Stimulated activated CD8-positive, alpha-beta memory T cell treated with anti-CD3 and anti-CD28 coated beads, Interleukin-12 subunit alpha, Interleukin-12 subunit beta, amount 100 ng/mL, for 1 hour (primary cell): Measurements from ENCODE around the gene DKKL1.

Source experiments
- DNase-seq: peaks from one replicate; pipeline ENCODE4 v3.0.0-alpha.2; 2020; ENCODE audit warnings: low read depth

Gene DKKL1

GRCh38 chr19:49396738-49397505 lies 33.2 kb downstream of the DKKL1 start:
- DNase-seq: no peak

- no peak for DNase-seq
Measured at GRCh38 chr19:49398001-49398615, 34.4 kb downstream of the DKKL1 start.

GRCh38 chr19:49398931-49399330 lies 35.3 kb downstream of the DKKL1 start:
- no peak for DNase-seq

GRCh38 chr19:49400029-49400428 lies 36.4 kb downstream of the DKKL1 start:
- no peak for DNase-seq

GRCh38 chr19:49403404-49404187 lies 39.9 kb downstream of the DKKL1 start:
- DNase-seq: no peak

GRCh38 chr19:49407079-49407478 lies 43.4 kb downstream of the DKKL1 start:
- DNase-seq: no peak

- no peak for DNase-seq
Measured at GRCh38 chr19:49407482-49408015, 43.9 kb downstream of the DKKL1 start.

DNA sequence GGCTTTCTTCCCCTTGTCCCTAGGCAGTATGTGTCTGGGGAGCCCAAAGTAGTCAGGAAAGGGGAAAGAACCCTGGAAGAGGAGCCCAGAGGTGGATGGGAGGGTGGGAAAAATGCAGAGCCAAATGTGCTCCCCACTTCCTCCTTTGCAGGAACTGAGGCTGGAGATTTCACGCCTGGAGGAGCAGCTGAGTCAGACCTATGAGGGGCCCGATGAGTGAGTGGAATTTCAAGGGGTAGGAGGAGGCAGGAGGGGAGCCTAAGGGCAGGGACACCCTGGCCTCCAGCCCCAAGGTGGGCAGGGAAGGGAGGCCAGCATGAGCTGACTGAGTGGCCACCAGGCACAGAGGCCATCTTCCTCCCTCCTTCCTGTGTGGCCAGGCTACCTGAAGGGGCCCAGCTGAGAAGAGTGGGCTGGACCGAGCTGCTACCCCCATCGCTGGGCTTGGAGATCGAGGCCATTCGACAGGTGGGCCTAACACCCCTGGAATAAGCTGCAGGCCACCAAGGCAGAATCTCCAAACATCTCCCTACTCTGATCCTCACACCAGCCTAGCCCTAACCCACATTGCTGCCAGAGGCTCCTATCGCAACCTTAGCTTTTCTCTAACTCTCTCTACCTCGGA lies 45.3 kb downstream of the DKKL1 start:
- no peak for DNase-seq

DNA sequence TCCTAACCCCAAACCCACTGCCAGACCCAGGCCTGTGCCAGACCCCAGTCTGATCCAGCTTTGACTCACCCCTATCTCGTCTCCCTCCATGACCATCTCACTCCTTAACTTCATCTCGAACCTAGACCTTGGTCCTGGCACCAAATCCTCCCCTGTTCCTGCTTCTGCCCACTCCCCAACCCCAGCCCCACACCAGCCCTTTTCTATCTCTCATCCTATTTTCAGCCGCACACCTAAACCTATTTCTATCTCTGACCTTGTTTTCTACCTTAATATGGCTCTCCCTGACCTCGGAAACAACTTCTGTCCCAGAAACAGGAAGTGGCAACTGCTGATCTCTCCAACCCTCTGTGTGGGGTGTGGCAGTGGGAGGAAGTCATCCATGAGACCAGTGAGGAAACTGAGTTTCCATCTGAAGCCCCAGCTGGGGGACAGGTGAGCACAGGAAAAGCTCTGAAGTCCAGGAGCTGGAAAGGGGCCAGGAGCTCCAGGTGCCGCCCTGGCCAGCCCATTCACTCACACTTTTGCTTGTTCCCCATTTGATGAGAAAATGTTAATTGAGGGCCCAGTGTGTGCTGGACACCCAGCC lies 45.9 kb downstream of the DKKL1 start:
- DNase-seq: no peak

GRCh38 chr19:49411681-49412326 lies 48.1 kb downstream of the DKKL1 start:
- DNase-seq: no peak

DNA sequence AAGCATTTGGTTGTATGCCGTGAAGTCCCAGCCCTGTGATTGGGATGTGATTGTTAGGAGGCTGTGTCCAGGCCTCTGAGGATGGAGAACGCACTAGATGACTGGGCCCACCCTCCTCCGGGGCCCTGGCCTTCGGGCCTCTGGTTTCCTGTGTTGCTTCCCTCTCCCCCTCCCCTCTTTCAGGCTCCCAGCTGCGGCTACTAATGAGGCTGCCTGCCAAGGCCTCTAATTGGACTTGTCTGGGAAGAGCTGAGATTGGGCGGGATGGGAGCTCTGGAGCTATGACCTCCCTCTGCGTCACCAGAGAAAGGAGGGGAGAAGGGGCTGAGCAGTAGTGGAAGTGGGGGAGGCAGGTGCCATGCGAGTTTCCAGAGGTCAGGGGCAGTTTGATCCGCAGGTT lies 49.7 kb downstream of the DKKL1 start:
- no peak for DNase-seq

DNA sequence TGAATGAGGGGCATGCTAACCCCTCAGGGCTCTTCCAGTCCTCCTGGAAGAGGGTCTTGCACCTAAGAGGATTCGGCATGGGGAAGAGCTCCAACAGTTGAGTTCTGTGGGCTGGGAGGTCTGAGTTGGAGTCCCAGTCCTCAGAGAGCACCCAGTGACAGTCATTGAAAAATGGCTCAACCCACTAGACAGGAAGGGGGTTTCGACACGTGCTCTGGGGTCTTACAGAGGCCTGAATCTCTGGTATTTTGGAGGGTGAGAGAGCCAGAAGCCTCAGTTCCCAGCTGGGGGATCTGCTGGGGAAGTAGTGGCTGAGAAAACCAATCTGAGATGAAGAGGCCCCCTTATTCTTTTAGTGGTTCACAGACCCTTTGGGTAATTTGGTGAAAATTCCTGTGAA lies 50.6 kb downstream of the DKKL1 start:
- no peak for DNase-seq

GRCh38 chr19:49415102-49415809 lies 51.6 kb downstream of the DKKL1 start:
- no peak for DNase-seq

- DNase-seq: no peak
Measured at GRCh38 chr19:49415810-49416200, 52.1 kb downstream of the DKKL1 start.

- DNase-seq: no peak
Measured at GRCh38 chr19:49417088-49417487, 53.4 kb downstream of the DKKL1 start.

DNA sequence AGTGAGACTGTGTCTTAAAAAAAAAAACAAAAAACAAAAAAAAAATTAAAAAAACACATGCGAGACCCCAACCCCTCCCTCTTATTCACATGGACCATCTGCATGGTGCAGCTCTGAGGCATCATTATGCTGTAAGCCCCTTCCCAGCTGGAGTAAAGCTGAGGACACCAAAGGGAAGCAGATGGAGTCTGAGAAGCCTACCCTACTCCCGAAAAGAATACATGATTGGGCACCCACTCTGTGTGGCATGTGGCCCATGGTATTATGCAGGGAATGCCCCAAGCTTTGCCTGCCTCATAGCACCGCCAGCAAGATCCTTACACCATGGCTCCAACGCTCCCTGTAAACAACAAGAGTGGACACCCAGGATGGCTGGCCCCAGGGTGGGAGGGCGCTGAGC lies 54.8 kb downstream of the DKKL1 start:
- no peak for DNase-seq

GRCh38 chr19:49419173-49419572 lies 55.5 kb downstream of the DKKL1 start:
- DNase-seq: no peak

DNA sequence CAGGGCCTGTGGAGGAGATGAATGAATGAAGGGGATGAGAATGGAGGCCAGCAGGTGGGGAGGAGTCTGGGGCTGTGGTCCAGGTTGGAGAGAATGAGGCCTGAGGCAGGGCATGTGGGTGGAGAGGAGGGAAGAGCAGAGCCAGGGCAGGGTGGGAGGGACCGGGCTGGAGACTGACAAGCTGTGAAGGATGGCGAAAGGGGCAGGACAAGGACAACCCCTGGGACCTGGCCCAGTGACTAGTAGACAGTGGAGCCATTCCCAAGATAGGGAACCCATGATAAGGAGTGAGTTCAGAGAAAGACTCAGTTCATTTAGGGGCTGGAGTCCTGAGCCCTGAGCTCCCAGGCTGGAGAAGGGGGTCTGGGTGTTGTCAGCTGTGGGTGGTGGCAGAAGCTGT lies 56.5 kb downstream of the DKKL1 start:
- no peak for DNase-seq

DNA sequence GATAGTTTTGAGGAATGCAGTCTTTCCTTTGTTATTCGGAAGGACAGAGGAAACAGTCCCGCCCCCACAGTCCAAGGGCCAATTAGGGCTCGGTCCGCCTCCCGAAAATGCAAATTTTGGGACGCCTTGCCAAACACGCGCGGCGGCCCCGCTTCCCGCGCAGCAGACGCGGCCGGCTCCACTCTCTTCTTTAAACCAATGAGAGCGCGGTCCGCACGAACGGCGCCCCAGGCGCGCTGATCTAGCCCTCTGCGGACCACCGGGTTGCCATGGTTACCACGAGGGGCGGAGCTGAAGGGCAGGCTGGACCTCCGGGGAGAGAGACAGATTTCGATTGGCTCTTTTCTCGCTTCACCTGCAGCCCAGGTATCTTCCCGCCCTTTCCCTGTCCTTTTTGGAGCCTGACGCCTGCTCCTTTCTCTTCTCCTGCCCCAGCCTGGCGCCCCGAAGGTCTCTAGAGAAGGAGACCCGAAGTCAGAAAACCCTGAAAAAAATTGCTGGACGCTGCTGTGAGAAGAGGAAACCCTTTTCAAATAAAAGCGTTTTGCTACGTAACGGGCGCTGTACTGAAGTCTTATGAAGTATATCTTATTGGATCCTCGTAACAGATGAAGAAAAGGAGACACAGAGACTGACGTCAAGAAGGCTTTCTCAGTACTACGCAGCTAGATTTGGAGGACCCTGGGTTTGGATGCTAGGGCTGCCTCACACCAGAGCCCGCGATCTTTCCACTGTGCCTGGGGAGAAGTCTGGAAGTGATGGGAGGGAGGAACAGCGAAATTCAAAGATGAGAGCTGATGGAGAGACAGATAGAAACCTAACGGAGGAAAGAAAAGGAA lies 57.6 kb downstream of the DKKL1 start:
- DNase-seq: no peak

GRCh38 chr19:49421878-49422202 lies 58.2 kb downstream of the DKKL1 start:
- DNase-seq: no peak
